A549 (cell line): Measurements from ENCODE around the gene RAB10.

Source experiments
- CHD2 ChIP-seq: fragments of 150-350 bp; IDR thresholded peaks from 2 replicates; pipeline ENCODE4 v1.6.1; 2014; ENCODE audit warnings: low read length; ENCODE audit not compliant: partially characterized antibody
- CTCF ChIP-seq: fragments of >200 bp; sonication (Bioruptor Twin); formaldehyde crosslinking; IDR thresholded peaks from 3 replicates; pipeline ENCODE4 v1.5.1; 2016
- EHMT2 ChIP-seq: fragments of 200-600 bp; sonication (generic); IDR thresholded peaks from 2 replicates; pipeline ENCODE4 v1.6.1; 2016; ENCODE audit warnings: antibody characterized with exemption, low read depth, mild to moderate bottlenecking, moderate library complexity
- EP300 ChIP-seq, 2 experiments: fragments of >200 bp; sonication (Bioruptor Twin); formaldehyde crosslinking; IDR thresholded peaks; 2 replicates in 1 of 2; 3 replicates in 1 of 2; pipeline ENCODE4 v1.6.1; 2016 to 2017
- ESRRA ChIP-seq: fragments of 150-350 bp; IDR thresholded peaks from 2 replicates; pipeline ENCODE4 v1.6.1; 2014; ENCODE audit warnings: mild to moderate bottlenecking, low read length, borderline replicate concordance
- MAX ChIP-seq: IDR thresholded peaks from 2 replicates; pipeline ENCODE4 v1.6.1; 2012
- MAZ ChIP-seq: fragments of 150-350 bp; IDR thresholded peaks from 2 replicates; pipeline ENCODE4 v1.6.1; 2014; ENCODE audit warnings: antibody characterized with exemption, low read depth, low read length, borderline replicate concordance
- NFE2L2 ChIP-seq: fragments of 150-350 bp; conservative IDR thresholded peaks from 2 replicates; pipeline ENCODE4 v1.6.1; 2014; ENCODE audit warnings: low read length
- RFX5 ChIP-seq: fragments of 450-650 bp; IDR thresholded peaks from 2 replicates; pipeline ENCODE4 v1.7.1; 2014; ENCODE audit warnings: antibody characterized with exemption, mild to moderate bottlenecking, moderate library complexity
- SMC3 ChIP-seq: fragments of >200 bp; sonication (Bioruptor Twin); formaldehyde crosslinking; IDR thresholded peaks from 3 replicates; pipeline ENCODE4 v1.6.1; 2018; ENCODE audit warnings: inconsistent platforms
- TF ChIP-seq, protein P1 (sequence below): fragments of 250-450 bp; sonication (Bioruptor Pico); IDR thresholded peaks from 2 replicates; pipeline ENCODE4 v1.5.0; 2020; ENCODE audit warnings: low read depth, mild to moderate bottlenecking, moderate library complexity
- TF ChIP-seq, protein P2 (sequence below): fragments of >200 bp; sonication (Bioruptor Twin); formaldehyde crosslinking; IDR thresholded peaks from 3 replicates; pipeline ENCODE4 v1.6.1; 2016

GRCh38 chr2:26025509-26025908, 8.4 kb upstream of the RAB10 start:
- no peak for TF ChIP-seq MAX
- TF ChIP-seq RFX5 = no peak
- TF ChIP-seq CTCF = no peak
- TF ChIP-seq EP300 (IDR thresholded peaks at IDR 0.05) = no peak
- TF ChIP-seq SMC3 = no peak
- TF ChIP-seq, protein P1, sequence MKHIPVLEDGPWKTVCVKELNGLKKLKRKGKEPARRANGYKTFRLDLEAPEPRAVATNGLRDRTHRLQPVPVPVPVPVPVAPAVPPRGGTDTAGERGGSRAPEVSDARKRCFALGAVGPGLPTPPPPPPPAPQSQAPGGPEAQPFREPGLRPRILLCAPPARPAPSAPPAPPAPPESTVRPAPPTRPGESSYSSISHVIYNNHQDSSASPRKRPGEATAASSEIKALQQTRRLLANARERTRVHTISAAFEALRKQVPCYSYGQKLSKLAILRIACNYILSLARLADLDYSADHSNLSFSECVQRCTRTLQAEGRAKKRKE (CRISPR knock-in tag) = no peak
- no peak for TF ChIP-seq NFE2L2
- TF ChIP-seq, protein P2, sequence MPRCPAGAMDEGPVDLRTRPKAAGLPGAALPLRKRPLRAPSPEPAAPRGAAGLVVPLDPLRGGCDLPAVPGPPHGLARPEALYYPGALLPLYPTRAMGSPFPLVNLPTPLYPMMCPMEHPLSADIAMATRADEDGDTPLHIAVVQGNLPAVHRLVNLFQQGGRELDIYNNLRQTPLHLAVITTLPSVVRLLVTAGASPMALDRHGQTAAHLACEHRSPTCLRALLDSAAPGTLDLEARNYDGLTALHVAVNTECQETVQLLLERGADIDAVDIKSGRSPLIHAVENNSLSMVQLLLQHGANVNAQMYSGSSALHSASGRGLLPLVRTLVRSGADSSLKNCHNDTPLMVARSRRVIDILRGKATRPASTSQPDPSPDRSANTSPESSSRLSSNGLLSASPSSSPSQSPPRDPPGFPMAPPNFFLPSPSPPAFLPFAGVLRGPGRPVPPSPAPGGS = no peak
- TF ChIP-seq EHMT2 = no peak
- TF ChIP-seq ESRRA = no peak
- no peak for TF ChIP-seq CHD2
- no peak for TF ChIP-seq MAZ
